Activated T-cell treated with anti-CD3 and anti-CD28 coated beads, Interleukin-2, amount 50 U/mL, for 48 hours (primary cell): ENCODE results near the gene HJURP.
A peak's percentile ranks its signal among the peaks of the same experiment; 100 is the strongest.

Experiments used
- DNase-seq, 2 experiments: peaks; one replicate each; pipeline ENCODE4 v3.0.0-alpha.2; 2020

Gene HJURP

DNA sequence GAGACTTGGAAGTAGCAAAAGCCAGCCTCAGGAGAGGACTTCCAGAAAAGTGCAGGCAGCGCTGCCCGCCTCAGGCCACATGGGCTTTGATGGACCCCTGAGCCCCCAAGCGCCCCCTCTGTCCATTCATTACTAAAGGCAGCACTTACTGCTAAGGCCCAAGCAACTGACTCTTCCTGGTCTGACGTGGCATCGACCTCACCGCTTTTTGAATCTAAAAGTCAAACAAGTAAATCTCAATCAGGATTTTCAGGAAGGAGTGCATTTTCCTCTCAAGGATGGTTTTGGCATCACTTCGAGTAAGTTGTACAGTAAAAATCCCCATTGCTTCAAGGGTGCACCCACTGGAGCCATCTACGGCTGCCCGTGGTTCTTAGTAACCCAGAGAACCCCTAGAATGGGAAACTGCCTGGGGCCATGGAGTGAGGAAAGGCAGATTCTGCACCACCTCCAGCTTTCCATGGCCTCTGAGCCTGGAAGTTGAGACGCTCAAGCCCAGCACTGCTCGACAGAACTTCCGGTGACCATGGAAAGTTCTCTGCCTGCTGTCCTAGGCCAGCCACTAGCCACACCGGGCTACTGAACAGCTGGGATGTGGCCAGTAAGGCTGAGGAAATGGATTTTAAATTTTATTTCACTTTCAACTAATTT, 7.0 kb downstream of the HJURP start:
- DNase-seq: no peak

DNA sequence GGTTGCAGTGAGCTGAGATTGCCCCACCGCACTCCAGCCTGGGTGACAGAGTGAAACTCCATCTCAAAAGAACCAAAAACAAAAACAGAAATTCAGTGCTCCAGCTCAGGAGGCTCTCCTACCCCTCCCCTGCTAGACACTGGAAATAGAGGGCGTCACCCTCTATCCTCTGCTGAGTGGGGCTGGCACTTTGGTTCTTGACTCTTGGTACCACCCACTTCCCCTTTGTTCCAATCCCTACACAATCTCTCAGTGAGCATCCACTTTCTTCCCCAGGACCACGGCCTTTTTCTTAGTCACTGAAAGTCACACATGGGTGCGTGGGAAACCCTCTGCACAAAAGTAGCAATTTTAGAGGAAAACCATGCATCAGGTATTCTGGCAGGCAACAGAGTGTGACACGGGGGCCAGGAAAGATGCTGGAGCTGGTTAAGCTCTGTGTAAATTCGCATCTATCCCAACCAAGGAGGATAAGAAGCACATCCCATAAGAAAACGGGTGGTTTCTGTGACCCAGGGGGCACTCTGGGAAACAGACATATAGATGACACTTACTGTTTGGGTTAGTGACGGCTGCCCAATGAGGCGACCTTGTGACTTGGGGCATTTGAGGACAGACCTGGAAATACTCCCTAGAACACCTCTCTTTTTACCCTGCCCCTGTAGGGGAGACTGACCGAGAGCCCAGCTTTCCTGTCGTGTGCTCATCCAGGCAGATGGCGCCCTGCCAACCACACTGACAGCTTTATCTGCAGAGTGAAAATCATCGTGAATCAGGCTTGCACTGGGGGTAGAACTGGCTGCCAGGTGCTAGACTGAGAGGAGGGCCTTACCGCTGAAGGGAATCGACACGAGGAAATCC, 7.7 kb downstream of the HJURP start:
- peak in 1 of 2 experiments; percentile 11 for DNase-seq

DNA sequence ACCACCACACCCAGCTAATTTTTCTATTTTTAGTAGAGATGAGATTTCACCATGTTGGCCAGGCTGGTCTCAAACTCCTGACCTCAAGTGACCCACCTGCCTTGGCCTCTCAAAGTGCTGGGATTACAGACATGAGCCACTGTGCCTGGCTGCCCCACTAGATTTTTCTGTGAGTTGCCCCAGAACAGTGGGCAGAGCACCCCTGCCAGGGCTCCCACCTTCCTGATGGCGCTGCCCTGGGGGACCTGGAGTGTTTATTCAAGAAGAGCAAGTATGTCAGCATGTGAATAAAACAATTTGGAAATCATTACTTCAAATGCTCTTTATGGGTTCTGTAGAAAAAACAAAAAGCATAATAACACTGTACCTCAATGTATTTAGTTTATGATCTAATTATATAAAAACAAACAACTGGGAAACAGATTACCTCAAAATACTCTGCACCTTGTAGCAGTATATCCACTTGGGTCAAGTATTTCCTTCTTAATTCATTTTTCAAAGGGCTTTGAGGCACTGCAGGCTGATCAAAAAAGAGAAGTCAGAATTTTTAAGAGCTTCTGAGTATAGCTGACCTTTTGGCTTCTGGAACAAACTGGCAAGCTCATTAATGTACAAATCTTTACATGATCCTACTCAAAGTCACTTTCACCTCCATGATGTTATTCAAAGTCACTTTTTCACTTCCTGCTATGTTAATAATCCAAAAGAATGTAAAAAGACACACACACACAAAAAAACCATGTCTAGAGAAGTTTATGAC, 8.9 kb downstream of the HJURP start:
- no peak for DNase-seq

DNA sequence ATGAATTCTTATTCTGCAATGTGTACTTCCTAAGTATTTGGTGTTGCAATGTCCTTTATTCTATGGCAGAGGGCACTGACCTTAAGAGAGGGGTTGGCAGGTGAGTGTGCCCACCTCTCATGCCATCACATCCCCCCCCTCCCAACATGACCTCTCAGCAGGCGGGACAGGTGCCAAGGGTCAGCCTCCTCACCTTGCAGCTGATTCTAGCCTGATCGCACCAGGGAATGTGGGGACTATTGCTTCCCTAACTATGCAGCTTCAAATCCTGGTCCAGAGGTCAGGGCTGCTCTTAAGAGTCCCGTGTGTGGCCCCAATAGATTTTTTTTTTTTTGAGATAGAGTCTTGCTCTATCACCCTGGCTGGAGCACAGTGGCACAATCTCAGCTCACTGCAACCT, 9.5 kb downstream of the HJURP start:
- DNase-seq: peak in 1 of 2 experiments; percentile 11

DNA sequence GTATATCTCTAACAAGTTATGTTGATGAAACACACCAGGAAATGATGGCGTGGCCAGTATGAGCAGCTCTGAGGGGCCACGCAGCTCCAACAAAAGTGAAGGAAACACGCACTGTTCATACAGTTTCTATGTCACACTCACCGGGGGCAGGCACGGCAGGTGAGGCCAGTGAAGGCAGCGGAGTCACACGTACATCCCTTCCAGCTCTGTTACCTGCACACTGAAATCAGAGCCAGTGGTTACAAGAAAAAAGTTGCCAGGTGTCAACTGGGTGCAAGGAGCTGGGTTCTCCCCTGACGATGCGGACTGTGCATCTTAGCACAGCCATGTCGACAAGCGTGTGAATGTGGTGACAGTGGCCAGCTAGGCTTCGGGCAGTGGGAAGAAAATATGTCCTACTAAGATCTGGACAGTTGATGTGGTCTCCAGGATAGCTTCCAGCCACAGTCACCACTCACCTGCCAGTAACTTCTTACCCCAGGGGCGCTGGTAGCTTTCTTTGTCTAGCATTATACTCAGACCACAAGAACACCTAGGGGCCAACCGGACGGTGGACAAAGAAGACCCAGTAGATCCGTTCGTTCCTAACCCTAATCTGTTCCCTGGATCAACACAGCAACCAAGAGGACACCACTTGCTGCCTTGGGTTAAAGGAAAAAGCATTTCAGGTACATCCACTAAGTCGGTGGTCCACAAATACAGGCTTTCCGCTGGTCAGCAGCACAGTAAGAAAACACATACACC, 10.1 kb downstream of the HJURP start:
- DNase-seq: peak in 1 of 2 experiments; percentile 13

DNA sequence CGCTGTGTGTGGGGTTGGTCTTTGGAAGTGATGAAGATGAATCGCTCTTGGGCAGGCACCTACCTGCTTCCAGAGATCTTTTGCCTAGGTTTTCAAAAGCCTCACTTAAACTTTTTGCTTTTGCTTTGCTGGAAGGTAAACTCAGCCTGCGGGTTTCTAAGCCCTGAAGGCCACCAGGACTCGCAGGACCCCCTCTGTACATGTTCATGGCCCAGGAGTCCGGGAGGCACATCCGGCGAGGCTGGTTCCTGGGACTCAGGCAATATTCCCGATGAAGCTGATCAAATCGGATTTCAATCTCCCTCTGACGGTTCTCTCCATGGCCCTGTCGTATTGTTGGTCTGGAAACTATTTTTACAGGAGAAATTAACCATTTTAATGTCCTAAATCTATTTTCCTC, 13.2 kb downstream of the HJURP start:
- no peak for DNase-seq

DNA sequence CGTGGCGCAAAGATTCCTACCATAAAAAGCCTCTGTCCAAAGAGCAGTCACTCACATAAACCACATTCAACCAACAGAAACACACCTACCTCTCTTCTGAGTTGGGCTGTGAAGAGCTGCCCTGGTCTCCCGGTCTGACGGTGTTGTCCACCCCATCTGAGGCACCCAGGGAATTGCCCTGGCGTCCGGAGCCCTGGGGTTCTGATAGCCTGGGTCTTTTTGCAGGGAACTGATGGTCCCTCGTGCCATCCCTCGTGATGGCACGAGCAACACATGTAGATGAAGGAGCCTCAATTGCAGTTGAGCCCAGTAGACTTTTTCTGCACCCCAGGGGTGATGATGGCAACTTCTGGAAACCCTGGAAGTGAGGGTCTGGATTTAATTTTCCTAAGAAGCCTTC, 13.8 kb downstream of the HJURP start:
- DNase-seq: peak in 1 of 2 experiments; percentile 12

DNA sequence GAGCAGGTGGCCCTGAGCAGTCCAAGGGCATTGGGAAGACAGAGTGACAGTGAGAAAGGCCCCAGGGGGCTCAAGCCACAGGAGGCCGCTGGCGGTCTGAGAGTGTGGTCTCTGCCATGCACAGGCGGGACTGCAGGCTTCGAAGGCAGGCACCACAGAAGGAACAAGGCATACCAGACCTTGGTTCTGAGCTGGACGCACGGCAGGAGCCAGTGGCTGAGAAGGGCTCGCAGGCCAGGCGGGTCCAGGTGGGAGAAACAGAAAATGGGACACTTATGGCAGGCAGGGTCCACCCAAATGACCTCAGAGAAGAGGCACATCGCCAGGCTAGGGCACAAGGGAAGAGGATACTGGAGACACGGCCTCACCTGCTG, 14.9 kb downstream of the HJURP start:
- peak in 1 of 2 experiments; percentile 11 for DNase-seq

DNA sequence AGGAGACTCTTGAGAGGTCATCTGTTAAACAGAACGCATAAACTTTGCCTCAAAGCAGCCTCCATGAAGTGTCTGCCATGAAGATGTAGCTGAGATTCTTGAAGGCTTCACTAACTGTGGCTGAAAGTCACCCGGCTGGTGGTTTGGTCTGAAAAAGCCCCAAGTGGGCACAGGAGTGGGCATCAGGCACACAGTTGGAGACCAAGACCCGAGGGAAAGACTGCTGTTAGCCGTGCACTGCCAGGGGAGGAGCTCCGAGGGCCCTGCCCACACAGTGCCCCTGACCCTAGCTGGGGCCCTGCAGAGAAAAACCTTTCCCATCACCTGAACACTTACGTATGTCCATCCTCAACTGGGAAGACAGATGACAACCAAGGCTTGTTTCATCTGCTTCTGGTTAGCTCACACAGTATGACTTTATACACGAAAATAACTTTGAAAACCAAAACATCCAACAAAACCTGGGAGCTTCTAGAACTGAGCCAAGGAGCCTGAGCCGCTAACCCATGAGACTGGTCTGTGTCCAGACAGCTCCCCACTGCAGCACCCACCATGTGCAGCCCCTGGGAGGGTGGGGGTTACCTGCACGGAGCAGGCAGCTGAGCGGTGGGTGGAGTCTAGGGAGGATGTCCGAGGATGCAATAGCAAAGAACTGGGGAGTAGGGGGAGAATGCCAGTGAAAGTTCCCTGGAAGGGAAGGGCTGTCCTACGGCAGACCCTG, 15.4 kb downstream of the HJURP start:
- DNase-seq: peak in 1 of 2 experiments; percentile 10

DNA sequence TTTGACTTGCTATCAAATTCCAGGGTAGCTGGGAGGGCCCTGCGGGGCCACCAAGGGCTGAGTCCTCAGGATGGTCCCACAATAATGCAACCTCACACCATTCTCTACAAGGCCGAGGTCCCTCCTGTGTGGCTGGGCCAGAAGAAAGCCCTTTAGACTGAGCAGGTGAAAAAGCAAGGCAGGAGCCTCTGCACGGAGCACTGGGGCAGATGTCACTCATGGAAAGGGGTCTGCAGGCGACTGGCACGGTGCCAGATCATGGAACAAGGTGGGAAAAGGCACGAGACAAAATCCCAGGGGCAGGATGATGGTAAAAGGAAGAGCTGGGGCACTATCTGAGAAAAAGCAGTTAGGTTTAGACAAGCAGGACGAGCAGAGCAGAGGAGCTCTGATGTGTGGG, 16.1 kb downstream of the HJURP start:
- DNase-seq: peak in 1 of 2 experiments; percentile 16

DNA sequence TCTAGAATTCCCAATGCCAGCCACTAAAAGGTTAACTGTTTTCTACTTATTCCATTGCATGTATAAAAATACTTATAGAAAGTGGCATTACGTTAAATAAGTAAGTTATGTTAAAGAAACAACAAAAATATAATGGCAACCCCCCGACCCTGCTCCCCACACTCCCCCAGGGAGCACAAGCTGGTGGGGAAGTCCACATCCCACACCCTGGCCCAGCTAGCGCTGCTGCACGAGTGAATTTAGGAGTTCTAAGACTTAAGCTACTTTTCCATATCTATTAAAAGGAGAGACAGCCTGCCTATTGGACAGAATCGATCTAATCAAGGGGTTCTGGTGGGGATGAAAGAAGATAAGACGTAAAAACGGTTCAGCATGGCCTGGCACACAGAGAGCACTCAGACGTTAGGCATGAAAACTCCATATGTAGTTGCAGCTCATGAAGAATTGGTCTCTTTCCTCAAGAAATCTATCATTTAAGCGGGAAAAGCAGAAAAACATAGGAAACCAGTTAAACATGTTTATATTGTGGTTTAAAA, 16.6 kb downstream of the HJURP start:
- DNase-seq: peak in 1 of 2 experiments; percentile 8

DNA sequence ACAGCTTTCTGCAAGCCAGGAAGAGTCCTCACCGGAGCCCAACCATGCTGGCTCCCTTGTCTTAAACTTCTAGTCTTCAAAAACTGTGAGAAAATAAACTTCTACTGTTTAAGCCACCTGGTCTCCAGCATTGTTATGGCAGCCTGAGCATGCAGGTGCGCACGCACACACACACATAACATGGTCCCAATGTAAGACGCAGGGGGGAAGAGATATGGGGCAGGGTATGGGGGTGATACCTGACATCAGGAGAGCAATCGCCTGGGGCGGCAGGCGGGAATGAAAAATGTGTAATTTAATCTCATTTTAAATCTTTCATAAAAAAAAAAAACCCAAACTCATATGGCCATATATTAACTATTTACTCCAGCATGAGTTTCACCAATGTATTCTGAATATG, 18.0 kb downstream of the HJURP start:
- DNase-seq: peak; percentile 4 to 10

DNA sequence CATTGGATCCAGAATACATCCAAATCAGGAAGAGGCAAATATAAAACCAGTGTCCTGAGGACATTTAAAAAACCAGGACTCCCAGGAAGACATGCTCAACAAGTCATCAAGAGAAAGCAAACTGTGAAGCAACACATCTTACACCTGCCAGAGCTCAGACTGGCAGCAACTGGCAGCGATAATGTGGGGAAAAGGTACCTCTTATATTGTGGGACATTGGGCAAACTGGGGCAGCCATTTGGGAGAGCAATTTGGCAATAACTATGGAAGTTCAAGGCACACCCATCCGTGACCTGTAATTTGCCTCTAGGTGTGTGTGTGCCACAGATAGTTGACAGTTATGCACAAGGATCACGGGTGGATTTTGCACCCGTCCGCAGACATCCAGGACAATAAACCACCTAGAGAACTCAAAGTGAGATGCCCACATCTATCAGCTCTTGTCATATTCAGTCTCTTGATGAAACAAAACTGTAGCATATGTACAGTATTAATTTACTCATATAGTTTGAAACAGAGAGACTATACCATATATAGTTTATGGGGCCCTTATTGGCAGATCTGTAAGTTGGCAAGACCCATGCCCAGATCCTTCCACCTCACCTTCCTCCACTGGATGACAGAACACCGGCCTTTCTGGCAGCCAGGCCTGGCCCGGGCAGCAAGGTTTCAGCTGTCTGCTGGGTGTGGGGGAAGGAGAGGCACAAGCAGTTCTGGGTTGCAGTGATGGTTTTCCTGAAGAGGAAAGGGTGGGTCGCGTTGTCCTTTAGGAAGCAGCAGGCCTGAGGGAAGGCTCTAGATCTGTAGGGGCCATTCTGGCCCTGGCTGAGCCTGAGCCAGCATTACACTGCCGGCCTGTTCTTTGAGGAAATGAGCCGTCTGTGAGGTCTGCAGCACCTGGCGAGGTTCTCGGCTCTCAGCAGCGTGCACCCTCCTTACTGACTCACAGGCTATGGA, 18.8 kb downstream of the HJURP start:
- peak in 1 of 2 experiments; percentile 15 for DNase-seq

DNA sequence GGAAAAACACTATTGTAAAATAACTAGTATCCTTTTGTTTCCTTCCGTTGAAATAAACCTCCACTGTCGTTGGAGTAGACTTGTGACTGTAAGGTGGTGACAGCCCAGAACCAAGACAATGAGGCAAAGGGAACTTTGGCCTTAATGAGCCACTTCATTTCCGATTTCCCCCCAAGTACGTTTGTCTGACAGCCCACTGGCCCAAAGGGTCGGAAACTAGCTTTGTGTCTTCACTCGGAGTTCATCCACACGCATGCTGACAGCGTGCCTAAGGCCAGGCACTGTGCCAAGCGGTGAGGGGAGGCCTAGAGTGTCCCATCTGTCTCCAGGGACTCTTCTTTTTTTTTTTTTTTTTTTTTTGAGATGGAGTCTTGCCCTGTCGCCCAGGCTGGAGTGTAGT, 21.0 kb downstream of the HJURP start:
- no peak for DNase-seq

DNA sequence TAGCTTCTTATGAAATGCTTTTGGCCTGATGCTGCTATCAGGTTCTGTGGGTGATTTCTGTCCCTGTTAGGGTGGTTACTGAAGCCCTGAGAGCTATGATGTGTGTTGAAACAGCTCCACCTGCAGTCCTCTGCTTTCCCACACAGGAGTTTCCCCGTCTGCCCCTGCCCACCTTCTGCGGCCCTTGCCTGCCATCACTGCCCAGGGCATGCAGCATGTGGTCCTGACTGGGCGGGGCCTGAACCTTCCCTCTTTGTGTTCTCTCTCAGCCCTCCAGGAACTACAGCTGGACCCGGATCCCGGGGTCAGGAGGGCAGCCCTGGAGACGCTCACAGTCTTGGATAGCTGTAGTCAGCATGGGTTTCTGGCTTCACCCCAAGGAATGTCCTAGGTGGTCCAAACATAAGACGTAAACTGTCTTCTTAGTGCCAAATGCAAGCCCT, 21.4 kb downstream of the HJURP start:
- no peak for DNase-seq

DNA sequence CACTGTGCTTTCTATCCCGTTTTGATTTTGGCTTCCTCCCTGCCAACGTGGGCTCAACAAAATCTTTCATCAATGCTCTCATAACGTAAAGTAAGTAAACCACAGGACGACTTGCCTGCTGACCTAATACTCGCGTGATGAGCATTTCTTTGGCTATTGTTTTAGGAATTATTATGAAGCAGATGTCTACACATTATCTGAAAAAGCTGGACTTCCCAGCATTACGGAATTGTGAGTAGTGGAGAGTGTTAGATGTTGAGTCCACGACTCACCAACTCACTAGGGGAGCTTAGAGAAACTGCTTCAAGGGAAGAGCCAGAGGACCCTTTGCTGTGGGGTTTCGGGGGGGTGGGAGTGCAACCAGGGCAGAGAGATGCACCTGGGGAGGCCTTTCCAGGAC, 21.9 kb downstream of the HJURP start:
- DNase-seq: no peak

DNA sequence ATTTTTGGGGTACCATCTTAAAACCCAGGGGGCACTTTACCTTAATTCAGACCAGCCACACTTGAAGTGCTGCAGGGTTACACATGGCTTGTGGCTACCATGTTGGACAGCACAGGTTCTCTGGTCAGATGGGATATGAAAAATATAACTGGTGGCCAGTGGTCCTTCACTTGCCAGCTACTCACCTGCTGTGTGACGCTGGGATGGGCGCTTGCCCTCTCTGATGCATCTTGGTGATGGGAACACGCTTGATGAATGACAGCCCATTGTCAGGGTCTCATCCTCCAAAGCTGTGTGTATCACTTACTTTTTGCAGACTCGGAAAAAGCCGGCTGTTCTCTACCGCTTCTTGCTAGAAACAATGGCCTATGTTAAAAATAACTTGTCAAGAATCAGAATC, 22.5 kb downstream of the HJURP start:
- no peak for DNase-seq

DNA sequence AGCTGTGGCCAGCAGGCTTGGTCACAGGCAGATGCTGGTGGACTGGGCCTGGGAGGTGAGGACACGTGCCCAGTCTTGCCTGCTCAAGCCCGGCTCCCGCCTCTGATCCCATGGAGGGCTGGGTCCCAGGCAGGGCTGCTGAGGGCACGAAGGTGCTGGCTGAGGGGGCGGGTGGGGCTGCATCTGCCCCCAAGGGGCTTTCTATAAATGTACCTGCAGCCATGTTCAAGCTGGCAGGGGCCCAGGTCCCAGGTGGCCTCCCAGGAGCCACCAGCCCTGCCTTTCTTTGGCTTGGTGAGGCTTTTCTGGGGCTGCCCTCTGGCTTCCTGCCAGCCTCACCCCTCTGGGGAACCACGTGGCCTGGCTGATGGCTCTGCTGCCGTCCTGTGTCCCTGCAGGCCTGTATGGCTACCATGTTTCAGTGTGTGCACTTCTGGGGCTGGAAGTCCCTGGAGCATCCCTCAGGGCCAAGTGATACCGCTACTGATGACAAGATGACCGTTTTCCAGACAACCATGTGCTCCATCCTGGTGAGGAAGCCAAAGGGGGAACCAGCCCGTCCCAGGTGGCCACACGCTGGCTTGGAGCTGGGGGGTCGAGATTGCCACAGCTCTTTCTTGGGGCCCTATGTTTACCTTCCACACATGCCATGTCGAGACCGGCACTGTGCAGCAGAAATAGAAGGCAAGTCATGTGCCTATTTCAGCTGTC, 23.2 kb downstream of the HJURP start:
- DNase-seq: no peak

DNA sequence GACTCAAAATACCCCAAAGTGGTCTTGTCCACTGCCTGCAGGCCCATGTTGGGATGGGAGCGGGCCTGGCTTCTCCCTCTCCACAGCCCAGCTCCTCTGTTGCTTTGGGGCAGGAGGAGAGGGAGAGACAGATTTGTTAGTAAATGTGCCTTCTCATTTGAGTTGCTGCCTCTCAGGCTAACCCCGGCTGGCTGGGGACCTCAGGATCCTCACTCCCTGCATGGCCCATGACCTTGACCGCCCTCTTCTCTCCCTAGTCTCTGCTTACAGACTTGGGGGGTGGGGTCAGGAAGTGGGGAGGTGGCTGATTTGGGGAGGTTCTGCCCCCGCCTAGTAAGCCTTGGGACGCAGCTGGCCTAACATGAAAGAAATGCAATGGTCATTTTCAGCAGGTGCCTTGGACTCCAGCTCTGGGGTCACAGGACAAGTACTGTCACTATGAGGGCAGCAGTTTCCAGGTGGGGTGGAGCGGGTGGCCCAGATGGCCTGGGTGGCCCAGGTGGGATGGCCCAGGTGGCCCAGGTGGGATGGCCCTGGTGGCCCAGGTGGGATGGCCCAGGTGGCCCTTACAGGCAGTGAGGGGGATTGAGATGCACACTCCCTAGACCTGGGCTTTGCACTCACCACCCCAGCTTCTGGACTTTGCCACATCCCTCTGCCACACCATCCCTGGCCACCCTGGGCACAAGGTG, 24.1 kb downstream of the HJURP start:
- DNase-seq: no peak
